ENCODE data around the gene GRPR.

- TF ChIP-seq FOSL2 (CRISPR knock-in tag; IDR thresholded peaks at IDR 0.05) (no peak), SP1 (IDR thresholded peaks at IDR 0.05) (no peak), SP1 (CRISPR knock-in tag; IDR thresholded peaks at IDR 0.05) (no peak)
These were observed 47.7 kb downstream of the GRPR start for GRCh38 chrX:16171039-16171438.

All from HepG2 (cell line).